ENCODE measurements around the gene EML3.

- no peak for TF ChIP-seq POLR2A (IDR thresholded peaks at IDR 0.05; ENCODE audit: low read depth, low read length)
- TF ChIP-seq TAF1 (IDR thresholded peaks at IDR 0.05; ENCODE audit: borderline replicate concordance, low read depth, low read length) = no peak
- no peak for TF ChIP-seq POLR2AphosphoS5 (IDR thresholded peaks at IDR 0.05; ENCODE audit: low read depth, low read length)
These were observed 23.5 kb downstream of the EML3 start for GRCh38 chr11:62588966-62589637.

All from GM12892 (cell line).